Measurements from ENCODE around the gene PTPRK.

PTPRK gene

DNA sequence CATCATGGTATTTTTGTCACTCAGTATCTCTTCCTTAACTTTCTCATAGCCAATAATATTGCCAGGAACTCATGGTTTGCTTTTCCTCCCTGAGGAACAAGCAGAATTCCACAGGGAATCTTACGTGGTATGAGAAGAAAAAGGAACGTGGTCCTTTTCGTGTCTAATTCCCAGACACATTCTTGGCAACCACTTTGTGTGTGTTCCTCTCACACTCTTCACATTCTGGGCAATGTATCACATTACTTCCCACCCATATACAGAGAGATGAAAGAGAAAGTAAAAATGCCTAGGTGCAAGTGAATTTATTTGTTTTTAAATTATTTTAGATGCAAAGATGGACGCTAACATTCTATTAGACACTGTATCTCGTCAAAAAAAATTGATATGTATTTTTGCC, 102.7 kb downstream of the PTPRK start:
- no peak overlapping the region for H2BK5ac ChIP-seq (ENCODE audit: low read length)
- no peak overlapping the region for H2AFZ ChIP-seq (ENCODE audit: low read length)
- no peak overlapping the region for H4K8ac ChIP-seq (ENCODE audit: low read depth, low read length)
- no peak overlapping the region for H3K23ac ChIP-seq (ENCODE audit: low read depth, low read length, poor library complexity)
- H3K27ac ChIP-seq (replicated peaks; ENCODE audit: low read length) = no peak overlapping the region
- DNase-seq (ENCODE audit: low spot score) = no peak
- H4K91ac ChIP-seq (ENCODE audit: low read depth, low read length, poor library complexity) = no peak overlapping the region
- no peak overlapping the region for H3K9ac ChIP-seq (ENCODE audit: low read depth, low read length, poor library complexity)
- no peaks in the 10 kb centered on the region for H3K27me3 ChIP-seq (ENCODE audit: control insufficient read depth in 3 of 3, insufficient read depth in 3 of 3, low read depth in 1 of 3, low read length in 3 of 3)
- no peak overlapping the region for H2BK120ac ChIP-seq (ENCODE audit: low read depth, low read length)
- H2AK5ac ChIP-seq (ENCODE audit: low read depth, low read length) = no peak overlapping the region
- H3K4me3 ChIP-seq (ENCODE audit: low read length in 2 of 2) = no peak overlapping the region
- no peaks in the 10 kb centered on the region for H3K79me1 ChIP-seq (ENCODE audit: low read depth, low read length)
- H3K4ac ChIP-seq (ENCODE audit: low read length) = no peak overlapping the region
- H3K9me3 ChIP-seq (replicated peaks in 1 of 2; ENCODE audit: control insufficient read depth in 2 of 2, insufficient read depth in 1 of 2, low read depth in 1 of 2, low read length in 2 of 2) = peaks cover 0 to 20% of the 10 kb centered on the region in 2 donors
- no peak overlapping the region for H3K18ac ChIP-seq (ENCODE audit: low read length)
- H2BK12ac ChIP-seq (ENCODE audit: low read length) = no peak overlapping the region
- no CpG with 5 or more reads among the region's 5 CpGs for WGBS, 2 donors (ENCODE audit: extremely low coverage in 2 of 2, insufficient read length in 2 of 2, insufficient replicate concordance in 1 of 2)
- peaks cover 0 to 10% of the 10 kb centered on the region in 2 donors for H3K4me1 ChIP-seq (ENCODE audit: control insufficient read depth in 2 of 2, insufficient read depth in 1 of 2, low read depth in 1 of 2, low read length in 2 of 2)
- H3K4me2 ChIP-seq (ENCODE audit: insufficient read depth, low read length, poor library complexity, severe bottlenecking) = no peak overlapping the region
- H3K36me3 ChIP-seq (replicated peaks in 1 of 2; ENCODE audit: control insufficient read depth in 2 of 2, insufficient read depth in 2 of 2, low read length in 2 of 2) = no peaks in the 10 kb centered on the region
- no peak overlapping the region for H3K14ac ChIP-seq (ENCODE audit: low read length)
- no peak overlapping the region for H2BK15ac ChIP-seq (ENCODE audit: low read length)

DNA sequence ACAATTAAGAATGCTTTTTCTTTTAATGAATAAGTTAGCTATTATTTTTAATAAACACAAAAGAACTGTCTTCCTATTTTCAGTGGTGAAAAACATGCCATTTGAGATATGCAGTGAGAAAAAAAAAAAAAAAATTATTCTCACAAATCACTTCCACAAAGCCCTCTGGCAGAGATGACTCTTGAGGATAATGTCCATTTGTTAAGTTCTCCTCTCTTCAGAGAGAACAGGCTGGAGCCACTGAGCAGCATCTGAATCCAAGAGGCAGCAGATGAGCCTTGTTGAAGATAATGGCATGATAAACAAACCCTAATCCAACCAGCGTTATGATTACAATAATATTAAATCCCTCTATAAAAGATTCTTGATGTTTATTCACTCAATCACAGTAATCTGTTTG, 105.0 kb downstream of the PTPRK start:
- Histone ChIP-seq H3K9me3 (replicated peaks in 1 of 2; ENCODE audit: control insufficient read depth in 2 of 2, insufficient read depth in 1 of 2, low read depth in 1 of 2, low read length in 2 of 2) (peaks cover 0 to 17% of the 10 kb centered on the region in 2 donors), H3K27ac (replicated peaks; ENCODE audit: low read length) (no peak overlapping the region), H3K36me3 (replicated peaks in 1 of 2; ENCODE audit: control insufficient read depth in 2 of 2, insufficient read depth in 2 of 2, low read length in 2 of 2) (no peaks in the 10 kb centered on the region), H3K23ac (ENCODE audit: low read depth, low read length, poor library complexity) (no peak overlapping the region), H2BK5ac (ENCODE audit: low read length) (no peak overlapping the region), H3K4me1 (ENCODE audit: control insufficient read depth in 2 of 2, insufficient read depth in 1 of 2, low read depth in 1 of 2, low read length in 2 of 2) (no peaks in the 10 kb centered on the region), H2BK12ac (ENCODE audit: low read length) (no peak overlapping the region), H2BK120ac (ENCODE audit: low read depth, low read length) (no peak overlapping the region), H2AK5ac (ENCODE audit: low read depth, low read length) (no peak overlapping the region), H3K4me2 (ENCODE audit: insufficient read depth, low read length, poor library complexity, severe bottlenecking) (no peak overlapping the region), H4K91ac (ENCODE audit: low read depth, low read length, poor library complexity) (no peak overlapping the region), H3K79me1 (ENCODE audit: low read depth, low read length) (peaks cover 3% of the 10 kb centered on the region), H2BK15ac (ENCODE audit: low read length) (no peak overlapping the region), H4K8ac (ENCODE audit: low read depth, low read length) (no peak overlapping the region), H3K9ac (ENCODE audit: low read depth, low read length, poor library complexity) (no peak overlapping the region), H3K27me3 (ENCODE audit: control insufficient read depth in 3 of 3, insufficient read depth in 3 of 3, low read depth in 1 of 3, low read length in 3 of 3) (no peaks in the 10 kb centered on the region), H3K4me3 (ENCODE audit: low read length in 2 of 2) (no peak overlapping the region), H3K18ac (ENCODE audit: low read length) (no peak overlapping the region), H2AFZ (ENCODE audit: low read length) (no peak overlapping the region), H3K4ac (ENCODE audit: low read length) (no peak overlapping the region), H3K14ac (ENCODE audit: low read length) (no peak overlapping the region)
- WGBS, 2 donors (ENCODE audit: extremely low coverage in 2 of 2, insufficient read length in 2 of 2, insufficient replicate concordance in 1 of 2) = no CpG with 5 or more reads among the region's 1 CpG
- no peak for DNase-seq (ENCODE audit: low spot score)

DNA sequence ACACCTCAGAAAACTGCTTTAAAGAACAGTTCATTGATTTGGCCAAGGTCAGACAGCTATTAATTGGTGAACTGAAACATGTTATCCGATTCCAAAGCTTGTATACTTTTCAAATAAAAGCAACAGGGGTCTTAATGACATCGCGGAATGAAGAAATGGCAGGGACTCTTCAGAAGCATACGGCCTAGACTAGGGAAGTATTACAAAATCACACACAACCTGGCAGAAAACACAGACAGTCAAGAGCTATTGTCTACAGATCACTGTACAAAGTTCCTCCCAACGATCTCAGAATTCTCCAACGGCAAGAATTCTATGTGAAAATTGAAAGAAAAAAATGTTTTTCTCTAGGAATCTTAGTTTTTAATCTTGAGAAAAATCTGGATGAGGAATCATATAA, 105.5 kb downstream of the PTPRK start:
- Histone ChIP-seq H2AFZ (ENCODE audit: low read length) (no peak overlapping the region), H3K9me3 (replicated peaks in 1 of 2; ENCODE audit: control insufficient read depth in 2 of 2, insufficient read depth in 1 of 2, low read depth in 1 of 2, low read length in 2 of 2) (peaks cover 0 to 15% of the 10 kb centered on the region in 2 donors)
- no CpG with 5 or more reads among the region's 6 CpGs for WGBS, 2 donors (ENCODE audit: extremely low coverage in 2 of 2, insufficient read length in 2 of 2, insufficient replicate concordance in 1 of 2)

DNA sequence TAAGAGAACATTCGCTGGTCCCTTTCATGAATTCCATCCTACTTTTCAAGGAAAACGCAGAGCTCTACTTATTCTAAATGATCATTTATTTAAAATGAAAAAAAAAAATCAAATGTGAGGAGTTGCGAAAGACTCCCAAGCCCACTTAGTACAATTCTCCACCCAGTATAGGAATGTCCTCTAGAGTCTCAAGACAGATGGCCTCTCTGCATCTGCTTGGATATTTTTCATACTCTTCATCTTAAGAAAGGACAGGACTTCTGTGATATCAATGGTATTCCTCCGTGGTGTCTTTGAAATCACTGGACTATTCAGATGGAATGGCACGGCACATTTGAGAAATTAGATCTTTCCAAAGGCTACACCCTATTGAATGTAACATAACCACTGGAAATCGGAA, 107.1 kb downstream of the PTPRK start:
- Histone ChIP-seq H3K36me3 (replicated peaks in 1 of 2; ENCODE audit: control insufficient read depth in 2 of 2, insufficient read depth in 2 of 2, low read length in 2 of 2) (no peaks in the 10 kb centered on the region), H3K4me3 (ENCODE audit: low read length in 2 of 2) (no peak overlapping the region), H3K4me2 (ENCODE audit: insufficient read depth, low read length, poor library complexity, severe bottlenecking) (no peak overlapping the region), H2BK5ac (ENCODE audit: low read length) (no peak overlapping the region), H2BK12ac (ENCODE audit: low read length) (no peak overlapping the region), H3K4me1 (ENCODE audit: control insufficient read depth in 2 of 2, insufficient read depth in 1 of 2, low read depth in 1 of 2, low read length in 2 of 2) (no peaks in the 10 kb centered on the region), H3K14ac (ENCODE audit: low read length) (no peak overlapping the region), H4K8ac (ENCODE audit: low read depth, low read length) (no peak overlapping the region), H3K79me1 (ENCODE audit: low read depth, low read length) (peaks cover 3% of the 10 kb centered on the region), H4K91ac (ENCODE audit: low read depth, low read length, poor library complexity) (no peak overlapping the region), H3K4ac (ENCODE audit: low read length) (no peak overlapping the region), H2AFZ (ENCODE audit: low read length) (no peak overlapping the region), H3K9me3 (replicated peaks in 1 of 2; ENCODE audit: control insufficient read depth in 2 of 2, insufficient read depth in 1 of 2, low read depth in 1 of 2, low read length in 2 of 2) (peaks cover 0 to 4% of the 10 kb centered on the region in 2 donors), H2BK120ac (ENCODE audit: low read depth, low read length) (no peak overlapping the region), H3K9ac (ENCODE audit: low read depth, low read length, poor library complexity) (no peak overlapping the region), H3K18ac (ENCODE audit: low read length) (no peak overlapping the region), H3K27me3 (ENCODE audit: control insufficient read depth in 3 of 3, insufficient read depth in 3 of 3, low read depth in 1 of 3, low read length in 3 of 3) (no peaks in the 10 kb centered on the region), H2BK15ac (ENCODE audit: low read length) (no peak overlapping the region), H3K23ac (ENCODE audit: low read depth, low read length, poor library complexity) (no peak overlapping the region), H3K27ac (replicated peaks; ENCODE audit: low read length) (no peak overlapping the region), H2AK5ac (ENCODE audit: low read depth, low read length) (no peak overlapping the region)
- WGBS, 2 donors (ENCODE audit: extremely low coverage in 2 of 2, insufficient read length in 2 of 2, insufficient replicate concordance in 1 of 2) = no CpG with 5 or more reads among the region's 6 CpGs
- no peak for DNase-seq (ENCODE audit: low spot score)

More for the DNA sequence above, 105.5 kb downstream of the PTPRK start:
- no peak overlapping the region for H2BK5ac ChIP-seq (ENCODE audit: low read length)
- H3K9ac ChIP-seq (ENCODE audit: low read depth, low read length, poor library complexity) = no peak overlapping the region
- no peak for DNase-seq (ENCODE audit: low spot score)
- no peaks in the 10 kb centered on the region for H3K36me3 ChIP-seq (replicated peaks in 1 of 2; ENCODE audit: control insufficient read depth in 2 of 2, insufficient read depth in 2 of 2, low read length in 2 of 2)
- H3K23ac ChIP-seq (ENCODE audit: low read depth, low read length, poor library complexity) = no peak overlapping the region
- H3K14ac ChIP-seq (ENCODE audit: low read length) = no peak overlapping the region
- H3K18ac ChIP-seq (ENCODE audit: low read length) = no peak overlapping the region
- no peak overlapping the region for H2BK15ac ChIP-seq (ENCODE audit: low read length)
- no peak overlapping the region for H2AK5ac ChIP-seq (ENCODE audit: low read depth, low read length)
- H4K8ac ChIP-seq (ENCODE audit: low read depth, low read length) = no peak overlapping the region
- H3K27ac ChIP-seq (replicated peaks; ENCODE audit: low read length) = no peak overlapping the region
- H2BK120ac ChIP-seq (ENCODE audit: low read depth, low read length) = no peak overlapping the region
- no peaks in the 10 kb centered on the region for H3K4me1 ChIP-seq (ENCODE audit: control insufficient read depth in 2 of 2, insufficient read depth in 1 of 2, low read depth in 1 of 2, low read length in 2 of 2)
- no peaks in the 10 kb centered on the region for H3K27me3 ChIP-seq (ENCODE audit: control insufficient read depth in 3 of 3, insufficient read depth in 3 of 3, low read depth in 1 of 3, low read length in 3 of 3)
- no peak overlapping the region for H3K4me3 ChIP-seq (ENCODE audit: low read length in 2 of 2)
- no peak overlapping the region for H3K4me2 ChIP-seq (ENCODE audit: insufficient read depth, low read length, poor library complexity, severe bottlenecking)
- H3K4ac ChIP-seq (ENCODE audit: low read length) = no peak overlapping the region
- H2BK12ac ChIP-seq (ENCODE audit: low read length) = no peak overlapping the region
- peaks cover 3% of the 10 kb centered on the region for H3K79me1 ChIP-seq (ENCODE audit: low read depth, low read length)
- no peak overlapping the region for H4K91ac ChIP-seq (ENCODE audit: low read depth, low read length, poor library complexity)
